ENCODE measurements around the gene NID2.

NID2 gene

DNA sequence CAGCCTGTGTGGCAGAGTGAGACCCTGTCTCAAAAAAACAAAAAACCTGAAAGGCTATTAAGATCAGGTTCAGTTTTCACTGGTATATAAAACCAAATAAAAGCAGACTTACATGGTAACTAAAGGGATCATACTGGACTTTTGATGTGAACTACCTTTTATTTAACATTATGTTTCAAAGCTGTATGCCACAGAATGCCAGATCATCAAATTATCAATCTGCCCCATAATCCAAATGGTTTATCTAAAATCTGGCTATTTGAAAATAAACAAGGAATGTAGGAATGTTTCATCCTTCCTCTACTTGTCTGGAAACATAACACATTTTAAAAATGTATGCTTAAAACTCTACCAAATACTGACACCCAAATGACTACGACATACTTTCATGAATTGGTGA lies 14.2 kb downstream of the NID2 start:
- no peak overlapping the region for H3K4me3 ChIP-seq (ENCODE audit: low read length)
- H4K20me1 ChIP-seq (ENCODE audit: insufficient read depth, low read length), result no peaks in the 10 kb centered on the region
- H2AFZ ChIP-seq (ENCODE audit: low read depth, low read length), result no peak overlapping the region
- H3K27me3 ChIP-seq (ENCODE audit: low read depth, low read length), result peaks cover 39% of the 10 kb centered on the region
- TF ChIP-seq EZH2phosphoT487 (IDR thresholded peaks at IDR 0.05; ENCODE audit: low read depth), result no peak
- TF ChIP-seq, protein P1, sequence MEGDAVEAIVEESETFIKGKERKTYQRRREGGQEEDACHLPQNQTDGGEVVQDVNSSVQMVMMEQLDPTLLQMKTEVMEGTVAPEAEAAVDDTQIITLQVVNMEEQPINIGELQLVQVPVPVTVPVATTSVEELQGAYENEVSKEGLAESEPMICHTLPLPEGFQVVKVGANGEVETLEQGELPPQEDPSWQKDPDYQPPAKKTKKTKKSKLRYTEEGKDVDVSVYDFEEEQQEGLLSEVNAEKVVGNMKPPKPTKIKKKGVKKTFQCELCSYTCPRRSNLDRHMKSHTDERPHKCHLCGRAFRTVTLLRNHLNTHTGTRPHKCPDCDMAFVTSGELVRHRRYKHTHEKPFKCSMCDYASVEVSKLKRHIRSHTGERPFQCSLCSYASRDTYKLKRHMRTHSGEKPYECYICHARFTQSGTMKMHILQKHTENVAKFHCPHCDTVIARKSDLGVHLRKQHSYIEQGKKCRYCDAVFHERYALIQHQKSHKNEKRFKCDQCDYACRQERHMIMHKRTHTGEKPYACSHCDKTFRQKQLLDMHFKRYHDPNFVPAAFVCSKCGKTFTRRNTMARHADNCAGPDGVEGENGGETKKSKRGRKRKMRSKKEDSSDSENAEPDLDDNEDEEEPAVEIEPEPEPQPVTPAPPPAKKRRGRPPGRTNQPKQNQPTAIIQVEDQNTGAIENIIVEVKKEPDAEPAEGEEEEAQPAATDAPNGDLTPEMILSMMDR (IDR thresholded peaks at IDR 0.05; ENCODE audit: low read depth, low read length), result no peak
- no peak overlapping the region for H3K9ac ChIP-seq (ENCODE audit: low read length)
- H3K36me3 ChIP-seq (replicated peaks; ENCODE audit: low read depth, low read length), result no peaks in the 10 kb centered on the region
- H3K9me3 ChIP-seq (ENCODE audit: insufficient read depth, low read length), result no peaks in the 10 kb centered on the region
- H3K27ac ChIP-seq (ENCODE audit: low read length), result no peak overlapping the region
- no peaks in the 10 kb centered on the region for H3K79me2 ChIP-seq (ENCODE audit: low read length)
- no peak overlapping the region for H3K4me2 ChIP-seq (ENCODE audit: low read length)
- no peaks in the 10 kb centered on the region for H3K4me1 ChIP-seq (ENCODE audit: low read length)

DNA sequence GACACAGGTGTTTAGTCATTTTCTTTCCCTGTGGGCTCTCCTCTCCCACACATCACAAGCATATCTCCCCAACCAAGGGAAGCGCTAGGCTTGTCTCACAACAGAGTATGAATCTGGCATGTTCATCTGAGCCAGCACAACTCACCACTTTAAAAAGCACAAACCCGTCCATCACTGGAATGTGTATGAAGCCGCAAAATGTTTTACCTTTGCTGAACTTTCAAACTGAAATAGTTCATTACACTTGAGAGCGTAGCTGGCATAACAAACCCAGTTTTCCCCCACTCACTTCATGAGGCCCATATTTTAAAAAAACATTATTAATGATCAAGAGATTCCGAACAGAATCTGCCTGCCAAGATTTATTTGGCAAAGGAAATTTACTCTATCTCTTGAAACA lies 15.8 kb downstream of the NID2 start:
- Histone ChIP-seq H3K4me2 (ENCODE audit: low read length) (no peak overlapping the region), H3K27ac (ENCODE audit: low read length) (no peak overlapping the region), H4K20me1 (ENCODE audit: insufficient read depth, low read length) (no peaks in the 10 kb centered on the region), H3K9ac (ENCODE audit: low read length) (no peak overlapping the region), H3K9me3 (ENCODE audit: insufficient read depth, low read length) (no peaks in the 10 kb centered on the region), H3K27me3 (ENCODE audit: low read depth, low read length) (peaks cover 31% of the 10 kb centered on the region), H2AFZ (ENCODE audit: low read depth, low read length) (no peak overlapping the region), H3K79me2 (ENCODE audit: low read length) (no peaks in the 10 kb centered on the region), H3K4me3 (ENCODE audit: low read length) (no peak overlapping the region), H3K4me1 (ENCODE audit: low read length) (no peaks in the 10 kb centered on the region), H3K36me3 (replicated peaks; ENCODE audit: low read depth, low read length) (no peaks in the 10 kb centered on the region)
- no peak for TF ChIP-seq EZH2phosphoT487 (IDR thresholded peaks at IDR 0.05; ENCODE audit: low read depth)
- TF ChIP-seq, protein P1 (IDR thresholded peaks at IDR 0.05; ENCODE audit: low read depth, low read length), result no peak

DNA sequence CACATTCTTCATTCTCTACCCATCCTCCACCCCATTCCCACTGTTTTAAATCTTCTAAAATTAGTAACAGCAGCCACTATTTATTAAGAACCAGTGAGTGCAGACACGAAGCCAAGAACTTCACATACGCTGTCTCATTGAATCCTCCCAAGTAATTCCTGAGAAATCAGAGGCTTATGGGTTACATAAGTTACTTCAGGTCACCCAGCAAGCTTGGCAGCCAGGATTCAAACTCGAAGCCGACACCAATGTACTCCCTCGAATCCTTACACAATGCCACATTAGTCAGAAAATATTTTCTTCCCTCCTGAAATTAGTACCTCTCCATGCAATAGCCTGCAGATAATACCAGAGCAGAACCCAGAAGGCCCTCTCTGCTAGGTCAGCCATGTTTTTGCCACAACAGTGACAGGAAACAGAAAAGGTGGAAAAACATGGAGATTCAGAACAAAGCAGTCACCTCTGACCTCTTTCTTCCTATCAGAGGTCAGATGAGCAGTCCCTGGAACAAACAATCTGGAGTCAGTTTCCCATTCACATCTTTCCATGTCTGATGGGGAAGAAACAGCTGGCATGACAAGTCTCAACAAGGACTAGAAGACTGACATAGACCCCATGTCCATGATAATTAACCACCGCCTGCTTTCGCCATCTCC lies 16.4 kb downstream of the NID2 start:
- H3K4me3 ChIP-seq (ENCODE audit: low read length), result no peak overlapping the region
- peaks cover 31% of the 10 kb centered on the region for H3K27me3 ChIP-seq (ENCODE audit: low read depth, low read length)
- H3K27ac ChIP-seq (ENCODE audit: low read length), result no peak overlapping the region
- no peaks in the 10 kb centered on the region for H3K9me3 ChIP-seq (ENCODE audit: insufficient read depth, low read length)
- H3K4me1 ChIP-seq (ENCODE audit: low read length), result no peaks in the 10 kb centered on the region
- H4K20me1 ChIP-seq (ENCODE audit: insufficient read depth, low read length), result no peaks in the 10 kb centered on the region
- TF ChIP-seq, protein P1 (IDR thresholded peaks at IDR 0.05; ENCODE audit: low read depth, low read length), result no peak
- TF ChIP-seq EZH2phosphoT487 (IDR thresholded peaks at IDR 0.05; ENCODE audit: low read depth), result no peak
- H3K4me2 ChIP-seq (ENCODE audit: low read length), result no peak overlapping the region
- no peak overlapping the region for H2AFZ ChIP-seq (ENCODE audit: low read depth, low read length)
- H3K36me3 ChIP-seq (replicated peaks; ENCODE audit: low read depth, low read length), result no peaks in the 10 kb centered on the region
- H3K79me2 ChIP-seq (ENCODE audit: low read length), result no peaks in the 10 kb centered on the region
- no peak overlapping the region for H3K9ac ChIP-seq (ENCODE audit: low read length)

GRCh38 chr14:52051871-52052270 lies 17.0 kb downstream of the NID2 start:
- no peaks in the 10 kb centered on the region for H3K9me3 ChIP-seq (ENCODE audit: insufficient read depth, low read length)
- H3K4me2 ChIP-seq (ENCODE audit: low read length), result no peak overlapping the region

More at GRCh38 chr14:52051871-52052270, 17.0 kb downstream of the NID2 start:
- Histone ChIP-seq H3K36me3 (replicated peaks; ENCODE audit: low read depth, low read length) (no peaks in the 10 kb centered on the region), H4K20me1 (ENCODE audit: insufficient read depth, low read length) (no peaks in the 10 kb centered on the region), H3K79me2 (ENCODE audit: low read length) (no peaks in the 10 kb centered on the region), H3K9ac (ENCODE audit: low read length) (no peak overlapping the region), H3K4me1 (ENCODE audit: low read length) (no peaks in the 10 kb centered on the region), H3K27me3 (ENCODE audit: low read depth, low read length) (peaks cover 31% of the 10 kb centered on the region), H2AFZ (ENCODE audit: low read depth, low read length) (no peak overlapping the region), H3K4me3 (ENCODE audit: low read length) (no peak overlapping the region), H3K27ac (ENCODE audit: low read length) (no peak overlapping the region)
- TF ChIP-seq, protein P1 (IDR thresholded peaks at IDR 0.05; ENCODE audit: low read depth, low read length), result no peak
- no peak for TF ChIP-seq EZH2phosphoT487 (IDR thresholded peaks at IDR 0.05; ENCODE audit: low read depth)
